ENCODE data around the gene SENP1. TPM values are rescaled to one million over a fixed set of nuclear protein-coding genes. Genes with fewer than 3 reads are reported as not detected.

The SENP1 gene
- total RNA-seq, 1 experiment from 2014 or later, result 27.3 TPM

DNA sequence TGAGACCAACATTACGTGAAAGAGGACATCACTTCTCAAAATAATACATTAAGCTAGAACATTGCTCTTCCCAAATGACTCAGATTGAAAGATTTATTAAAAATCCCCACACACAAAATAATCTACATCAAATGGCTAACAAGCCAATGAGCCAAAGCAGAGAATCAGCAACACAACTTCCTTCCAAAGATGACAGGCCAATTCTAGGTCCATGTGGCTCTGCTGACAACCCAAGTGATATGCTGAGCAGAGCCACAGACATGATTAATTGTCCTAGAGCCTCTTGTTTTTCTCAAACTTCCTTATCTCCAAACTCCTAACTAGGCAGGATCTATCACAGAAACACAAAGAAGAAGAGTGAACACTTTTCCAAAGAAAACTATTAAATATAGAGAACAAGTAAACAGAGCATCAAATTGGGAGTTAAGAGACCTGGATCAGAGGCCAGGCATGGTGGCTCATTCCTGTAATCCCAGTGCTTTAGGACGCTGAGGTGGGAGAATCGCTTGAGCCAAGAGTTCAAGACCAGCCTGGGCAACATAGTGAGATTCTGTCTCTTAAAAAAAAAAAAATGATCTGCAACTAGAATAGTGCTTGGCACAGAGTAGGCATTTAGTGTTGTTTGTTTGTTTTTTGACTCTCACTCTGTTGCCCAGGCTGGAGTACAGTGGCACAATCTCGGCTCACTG is 38.5 kb downstream of the SENP1 start:
- no peak for DNase-seq (ENCODE audit: low spot score)

DNA sequence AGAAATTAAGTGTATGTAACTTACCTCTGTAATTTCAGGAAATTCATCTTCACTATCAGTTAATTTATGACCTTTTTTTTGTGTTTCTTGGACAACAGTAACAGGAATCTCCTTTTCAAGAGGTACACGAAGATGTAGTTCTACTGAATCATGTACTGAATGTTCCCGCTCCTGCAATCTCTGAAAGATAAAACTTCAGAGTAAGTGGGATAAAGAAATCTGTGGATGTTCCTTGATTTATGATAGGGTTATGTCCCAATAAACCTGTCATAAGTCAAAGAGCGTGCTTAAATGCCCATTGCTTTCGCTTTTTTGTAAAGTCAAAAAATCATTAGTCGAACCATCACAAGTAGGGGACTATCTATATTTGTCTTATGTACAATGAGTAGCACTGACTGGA is 40.8 kb downstream of the SENP1 start:
- DNase-seq (ENCODE audit: low spot score), result no peak

DNA sequence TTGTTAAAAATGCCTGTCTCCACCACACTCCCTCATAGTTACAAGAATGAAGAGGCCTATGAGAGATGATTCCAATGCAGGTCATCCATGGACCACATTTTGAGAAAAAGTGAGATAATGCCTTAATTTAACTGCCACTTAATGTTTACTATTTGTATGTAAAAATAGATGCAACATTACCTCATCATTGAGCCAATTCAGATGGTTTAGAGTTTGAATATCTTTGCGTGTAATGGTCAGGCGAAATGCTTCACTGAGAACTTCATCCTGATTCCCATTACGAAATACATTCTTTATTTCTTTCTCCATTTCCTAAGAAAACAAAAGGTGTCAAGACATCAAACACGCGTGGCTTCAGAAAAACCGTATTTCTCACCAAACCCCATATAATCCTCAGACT is 42.3 kb downstream of the SENP1 start:
- no peak for DNase-seq (ENCODE audit: low spot score)

DNA sequence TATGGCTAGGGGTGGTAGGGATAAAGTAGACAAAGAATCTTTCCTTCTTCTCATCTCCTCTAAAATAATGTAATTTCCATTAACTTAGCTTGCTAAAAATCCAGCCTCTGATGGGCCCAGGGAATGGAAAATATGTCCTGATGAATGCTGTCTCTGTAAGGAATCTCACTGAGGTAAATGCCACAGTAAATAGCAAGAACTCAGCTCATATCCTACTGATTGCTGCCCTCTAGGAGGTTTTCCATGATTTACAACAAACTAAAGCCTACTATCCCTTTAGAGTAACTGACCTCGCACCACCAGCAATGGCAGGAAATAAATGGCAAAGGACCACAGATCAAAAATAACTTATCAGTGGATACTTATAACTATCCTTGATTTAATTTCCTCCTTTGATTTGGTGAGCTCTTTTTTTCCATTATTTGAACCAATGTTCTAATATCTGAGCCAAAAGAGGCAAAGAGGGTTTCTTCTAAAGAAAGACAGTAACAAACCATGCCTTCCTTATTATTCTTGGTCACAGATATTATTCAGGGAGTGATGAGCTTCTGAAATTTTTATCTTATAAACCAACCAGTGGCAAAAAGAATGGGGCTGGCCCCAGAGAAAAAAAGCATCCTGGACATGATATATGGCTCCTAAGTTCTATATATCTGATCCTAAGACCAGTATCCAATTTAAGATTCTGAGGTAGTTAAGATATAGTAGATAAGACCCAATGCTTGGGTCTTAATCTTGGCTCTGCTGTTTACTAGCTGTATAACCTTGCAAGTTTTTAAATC is 43.8 kb downstream of the SENP1 start:
- DNase-seq (ENCODE audit: low spot score), result no peak

DNA sequence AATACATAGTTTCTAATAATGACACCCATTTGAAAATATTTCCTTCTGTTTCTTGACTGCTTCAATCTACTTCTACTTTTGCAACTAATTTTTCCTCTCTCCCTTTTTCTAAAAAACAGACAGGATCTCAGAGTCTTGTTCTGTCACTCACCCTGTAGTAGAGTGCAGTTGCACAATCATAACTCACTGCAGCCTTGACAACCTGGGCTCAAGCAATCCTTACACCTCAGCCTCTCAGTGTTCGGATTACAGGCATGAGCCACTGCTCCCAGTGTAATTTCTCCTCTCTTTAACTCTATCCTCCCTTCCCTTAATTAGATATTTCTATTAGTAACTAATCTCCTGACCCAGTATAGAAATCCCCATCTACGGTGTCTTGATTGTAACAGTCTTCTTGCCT is 45.4 kb downstream of the SENP1 start:
- DNase-seq (ENCODE audit: low spot score), result no peak

DNA sequence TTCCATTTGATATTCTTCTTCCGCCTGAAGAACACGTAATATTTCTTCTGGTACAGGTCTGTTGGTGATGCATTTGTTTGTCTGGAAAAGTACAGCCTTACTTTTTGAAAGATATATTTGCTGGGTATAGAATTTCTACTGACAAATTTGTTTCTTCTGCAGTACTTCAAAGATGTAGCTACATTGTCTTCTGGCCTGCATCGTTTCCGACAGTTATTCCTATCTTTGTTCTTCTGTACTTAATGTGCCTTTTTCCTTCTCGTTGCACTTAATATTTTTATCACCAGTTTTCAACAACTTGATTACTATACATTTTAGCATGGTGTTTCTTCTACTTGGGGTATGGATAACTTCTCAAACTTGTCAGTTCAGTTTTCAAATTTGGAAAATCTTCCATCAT is 47.1 kb downstream of the SENP1 start:
- DNase-seq (ENCODE audit: low spot score), result no peak

DNA sequence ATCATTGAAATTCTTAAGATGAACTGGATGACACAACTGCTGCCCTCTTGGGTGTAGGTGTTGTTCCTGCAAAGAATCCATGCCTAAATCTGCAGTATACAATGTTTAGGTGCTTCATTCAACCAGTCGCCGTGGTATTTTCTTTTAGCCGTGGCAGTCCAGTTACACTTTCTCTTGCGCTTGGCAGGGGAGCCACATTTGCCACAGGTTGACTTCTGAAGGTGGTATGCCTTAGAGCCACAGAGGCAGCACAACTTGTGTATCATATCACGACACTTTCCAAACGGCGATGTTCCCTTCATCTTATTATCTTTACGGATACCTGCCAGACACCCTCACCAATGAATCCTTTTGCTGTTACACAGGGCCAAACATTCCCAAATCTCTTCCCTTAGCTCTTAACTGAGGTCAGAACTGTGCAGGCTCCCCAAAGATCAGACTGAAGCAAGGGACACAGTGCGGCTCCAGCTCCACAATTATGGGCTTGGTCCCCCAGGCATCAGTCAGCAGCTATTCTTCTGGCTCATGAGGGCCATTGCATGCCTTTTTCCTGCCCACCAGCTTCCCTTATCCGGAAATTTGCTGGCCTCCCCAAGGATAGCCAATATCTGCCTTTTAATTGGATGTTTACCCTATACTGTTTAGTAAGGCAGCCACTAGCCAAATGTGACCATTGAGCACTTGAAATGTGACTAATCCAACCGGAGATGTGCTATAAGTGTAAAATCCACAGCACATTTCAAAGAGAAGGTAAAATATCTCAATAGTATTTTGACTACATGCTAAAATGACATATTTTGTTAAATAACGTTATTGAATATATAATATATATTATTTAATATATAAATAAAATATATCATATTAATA is 50.7 kb downstream of the SENP1 start:
- no peak for DNase-seq (ENCODE audit: low spot score)

DNA sequence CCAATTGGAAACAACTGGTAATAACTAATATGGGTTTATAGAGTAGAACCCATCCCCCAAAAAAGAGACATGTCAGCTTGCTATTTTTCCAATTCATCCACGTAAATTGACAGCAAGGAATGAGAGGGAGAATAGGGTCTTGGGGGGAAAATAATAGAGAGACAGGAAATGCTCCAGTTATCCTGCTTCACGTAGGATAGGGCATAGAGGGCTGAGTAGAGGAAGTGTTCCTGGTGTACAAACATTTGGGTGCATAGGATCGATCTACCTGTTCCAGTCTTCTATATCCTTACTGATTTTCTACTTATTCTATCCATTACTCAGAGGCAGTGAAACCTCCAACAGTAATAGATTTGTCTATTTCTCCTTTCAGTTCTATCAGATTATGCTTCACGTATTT is 52.0 kb downstream of the SENP1 start:
- DNase-seq (ENCODE audit: low spot score), result no peak

DNA sequence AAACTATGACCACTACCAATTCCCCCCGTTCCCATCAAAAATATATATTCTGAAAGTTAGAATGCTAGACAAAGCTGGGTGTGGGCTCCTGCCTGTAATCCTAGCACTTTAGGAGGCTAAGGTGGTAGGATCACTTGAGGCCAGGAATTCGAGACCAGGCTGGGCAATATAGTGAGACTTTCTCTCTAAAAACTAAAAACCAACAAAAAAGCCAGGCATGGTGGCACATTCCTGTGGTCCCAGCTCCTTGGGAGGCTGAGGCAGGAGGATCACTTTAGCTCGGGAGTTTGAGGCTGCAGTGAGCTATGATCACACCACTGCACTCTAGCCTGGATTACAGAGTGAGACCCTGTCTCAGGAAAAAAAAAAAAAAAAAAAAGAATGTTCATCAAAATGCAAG is 52.8 kb downstream of the SENP1 start:
- no peak for DNase-seq (ENCODE audit: low spot score)

DNA sequence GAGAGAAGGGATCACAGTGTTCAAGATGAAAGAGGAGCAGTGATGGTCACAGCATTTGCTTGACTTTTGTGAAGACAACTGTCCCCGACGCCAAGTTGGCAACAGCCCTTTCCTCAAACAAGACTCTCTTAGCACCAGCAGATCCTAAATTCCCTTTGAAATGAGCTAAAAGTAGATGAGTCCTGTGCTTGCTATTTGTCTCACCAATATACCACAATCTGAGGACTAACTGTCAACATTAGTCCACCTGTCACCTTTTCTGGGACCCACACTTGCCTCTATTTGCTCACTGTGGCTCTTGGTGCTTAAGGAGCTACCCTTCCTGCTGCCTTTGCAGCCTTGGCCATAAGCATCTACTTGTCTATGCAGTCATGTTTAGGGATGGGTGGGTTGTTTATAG is 54.2 kb downstream of the SENP1 start:
- DNase-seq (ENCODE audit: low spot score), result no peak

DNA sequence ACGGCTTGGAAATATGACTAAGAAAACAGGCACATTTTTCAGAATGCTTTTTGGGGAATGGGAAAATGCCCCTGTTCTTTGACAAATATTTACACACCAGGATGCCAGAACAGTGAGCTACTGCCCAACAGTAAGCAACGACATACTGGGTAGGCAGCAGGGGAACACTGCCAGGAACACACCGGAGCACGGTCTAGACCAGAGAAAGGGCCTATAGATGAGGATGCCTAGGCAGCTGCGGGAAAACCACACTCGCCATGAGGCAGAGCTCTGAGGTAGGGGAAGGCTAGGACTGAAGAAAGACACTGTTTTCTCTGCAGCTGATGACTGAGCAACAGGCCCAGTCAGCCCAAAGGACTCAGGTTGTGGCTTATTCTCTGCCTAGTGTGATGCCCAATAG is 55.7 kb downstream of the SENP1 start:
- DNase-seq (ENCODE audit: low spot score), result no peak

DNA sequence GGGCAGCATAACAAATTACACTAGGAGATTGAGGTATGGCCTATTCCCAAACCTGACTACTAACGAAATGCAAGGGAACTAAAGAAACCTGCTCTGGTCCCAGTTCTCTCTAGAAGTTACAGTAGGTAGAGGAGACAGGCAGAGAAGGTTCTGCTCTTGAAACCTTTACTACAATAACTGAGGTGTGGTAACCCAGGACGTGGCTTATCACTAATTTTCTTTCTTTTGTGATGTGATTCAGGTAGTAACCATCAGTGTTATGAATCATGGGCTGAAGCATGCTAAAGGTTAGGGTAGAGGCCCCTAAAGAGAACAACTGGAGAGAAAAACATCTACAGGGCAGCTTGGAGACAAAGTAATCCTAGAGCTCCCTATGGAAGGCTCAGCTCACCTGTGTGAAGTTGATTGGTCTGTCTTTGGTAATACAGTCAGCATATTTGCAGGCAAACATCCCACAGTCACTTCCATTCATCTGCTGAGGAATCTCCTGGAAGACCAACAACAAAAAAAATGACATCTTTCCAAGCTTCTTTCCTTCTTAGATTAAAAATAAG is 59.8 kb downstream of the SENP1 start:
- DNase-seq (ENCODE audit: low spot score), result no peak

DNA sequence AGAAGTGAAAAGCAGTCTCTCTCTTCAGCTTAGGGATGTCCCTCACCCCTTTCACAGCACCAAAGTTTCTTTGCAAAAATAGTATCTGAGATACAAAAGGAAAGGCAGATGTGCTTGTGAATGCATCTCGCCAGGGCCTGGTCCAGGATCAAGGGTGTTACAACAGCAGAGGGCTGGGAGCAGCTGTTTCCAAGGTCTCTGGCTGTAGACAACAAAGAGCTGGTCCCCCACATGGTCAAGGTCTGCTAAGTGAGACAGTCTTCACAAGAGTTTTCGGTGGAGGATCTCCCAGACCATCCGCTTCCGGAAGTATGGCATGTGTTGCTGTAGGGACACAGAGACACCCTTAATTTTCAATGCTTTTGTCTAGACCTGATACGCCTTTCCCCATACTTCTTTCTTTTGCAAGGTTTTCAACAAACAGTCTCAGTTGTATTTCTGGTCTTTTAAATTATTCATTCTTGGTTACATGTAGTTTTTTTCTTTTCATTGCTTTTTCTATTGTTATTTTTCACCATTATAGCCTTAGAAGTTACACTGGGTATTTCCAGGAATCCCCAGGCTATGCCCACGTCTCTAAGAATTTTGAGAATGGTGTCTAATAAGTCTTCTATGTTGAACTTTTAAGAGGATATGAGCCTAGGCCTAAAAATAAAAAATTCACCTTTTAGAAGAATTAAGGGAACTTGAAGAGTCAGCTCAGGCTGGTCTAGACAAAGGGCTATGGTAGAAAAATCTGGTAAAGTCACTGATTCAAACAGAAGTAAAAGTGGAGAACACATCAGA is 60.6 kb downstream of the SENP1 start:
- no peak for DNase-seq (ENCODE audit: low spot score)

DNA sequence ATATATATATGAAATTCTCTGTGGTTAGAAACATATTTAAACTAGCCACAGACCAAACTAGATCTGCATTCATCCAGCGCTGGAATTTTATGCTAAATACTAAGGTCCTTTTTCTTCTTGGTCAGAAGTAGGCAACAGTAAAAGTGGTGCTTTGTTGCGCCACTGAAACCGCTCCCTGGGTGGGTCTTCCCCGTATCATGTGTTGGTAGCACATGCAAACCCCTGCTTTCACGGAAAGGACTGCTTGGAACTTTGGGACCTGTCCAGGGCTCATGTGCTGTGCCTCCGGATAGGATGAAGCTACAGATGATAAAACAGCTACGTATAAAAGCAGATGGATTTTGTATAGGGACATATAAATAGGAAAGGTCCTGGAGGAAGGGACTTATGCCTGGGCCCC is 61.5 kb downstream of the SENP1 start:
- no peak for DNase-seq (ENCODE audit: low spot score)

DNA sequence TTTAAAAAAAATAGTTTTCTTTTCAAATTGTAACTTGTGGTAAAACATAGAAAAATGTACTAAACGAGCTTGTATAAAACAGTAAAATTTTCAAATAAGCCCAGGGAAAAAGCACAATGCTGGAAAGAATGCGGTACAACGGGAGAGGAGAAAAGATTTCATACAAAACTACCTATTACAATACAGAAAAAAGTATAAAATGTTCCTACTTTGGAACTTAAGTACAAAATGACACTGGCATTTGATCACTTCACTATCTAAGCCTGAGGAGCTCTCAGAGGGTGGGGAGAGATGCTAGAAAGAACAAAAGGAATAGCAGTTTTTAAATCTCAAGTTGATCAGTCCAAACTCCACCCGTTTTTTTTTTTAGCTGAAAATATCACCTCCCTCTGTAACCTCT is 62.1 kb downstream of the SENP1 start:
- DNase-seq (ENCODE audit: low spot score), result no peak

DNA sequence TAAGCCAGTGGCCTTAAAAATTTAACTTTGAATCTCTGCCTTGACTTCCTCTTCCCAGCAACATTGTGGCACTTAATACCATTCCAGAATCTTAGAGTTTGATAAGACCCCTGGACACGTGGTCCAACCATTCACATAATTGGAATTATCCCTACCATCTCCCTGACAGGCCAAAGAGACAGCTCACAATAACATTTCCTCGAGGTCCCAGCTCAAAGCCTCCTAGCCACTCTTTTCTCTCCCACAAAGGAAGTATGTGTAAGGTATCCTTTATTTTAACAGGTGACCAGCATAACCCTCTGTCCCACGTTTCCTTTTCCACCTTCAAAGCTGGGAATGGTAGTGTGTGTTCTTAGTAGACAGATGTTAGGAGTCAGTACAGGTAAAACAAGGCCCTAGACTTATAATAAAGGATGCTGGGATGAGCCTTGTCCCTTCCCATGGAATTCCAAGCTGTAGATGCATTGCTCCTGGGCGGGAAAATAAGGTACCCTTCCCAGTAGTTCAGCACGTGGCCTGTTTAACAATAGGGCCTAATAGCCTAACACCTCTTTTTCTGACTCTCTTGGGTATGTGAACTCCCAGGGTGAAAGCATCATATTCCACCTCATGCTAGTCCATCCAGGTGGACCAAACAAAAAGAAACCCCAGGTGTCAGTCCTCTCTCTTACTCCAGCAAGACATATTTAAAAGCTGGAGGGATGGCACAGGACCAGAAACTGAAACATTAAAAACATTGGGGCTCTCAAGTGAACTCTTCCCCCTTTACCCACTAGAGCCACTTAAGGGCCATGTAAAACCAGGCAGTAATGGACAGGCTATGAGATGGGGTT is 64.1 kb downstream of the SENP1 start:
- no peak for DNase-seq (ENCODE audit: low spot score)

DNA sequence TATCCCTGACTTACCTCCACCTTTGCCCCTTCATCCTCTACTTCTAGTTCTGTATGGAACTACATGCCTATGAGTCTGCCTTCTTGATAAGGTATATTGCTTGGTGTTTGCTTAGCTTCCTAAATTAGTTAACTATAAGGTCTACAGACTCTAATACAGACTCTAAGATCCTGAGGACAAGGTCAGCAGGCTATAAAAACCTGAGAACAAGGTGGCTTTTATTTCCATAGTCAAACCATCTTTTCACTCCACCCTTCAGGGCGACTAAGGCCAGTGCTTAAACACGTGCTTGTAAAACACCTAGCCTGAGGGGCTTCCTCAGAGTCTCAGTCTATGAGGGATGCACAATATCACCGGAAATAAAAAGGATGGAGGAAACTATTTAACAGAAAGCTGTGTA is 65.5 kb downstream of the SENP1 start:
- no peak for DNase-seq (ENCODE audit: low spot score)

DNA sequence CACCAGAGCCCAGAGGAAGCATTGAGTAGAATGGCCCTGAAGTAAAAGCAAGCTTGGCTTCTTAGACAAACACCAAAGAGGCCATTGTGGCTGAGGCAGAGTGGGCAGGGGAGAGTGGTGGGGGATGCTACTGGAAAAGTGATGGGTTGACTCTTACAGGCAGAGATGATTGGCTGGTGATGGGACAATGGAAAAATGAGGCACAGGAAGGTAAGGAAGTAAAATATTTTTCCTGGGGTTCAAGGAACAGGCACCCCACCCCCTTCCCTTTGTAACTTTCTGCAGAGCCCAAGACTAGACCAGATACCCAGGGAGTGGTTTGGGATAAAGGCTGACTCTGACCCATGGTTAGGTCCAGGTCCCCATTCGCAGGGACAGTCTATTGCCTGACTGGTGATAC is 66.7 kb downstream of the SENP1 start:
- no peak for DNase-seq (ENCODE audit: low spot score)

DNA sequence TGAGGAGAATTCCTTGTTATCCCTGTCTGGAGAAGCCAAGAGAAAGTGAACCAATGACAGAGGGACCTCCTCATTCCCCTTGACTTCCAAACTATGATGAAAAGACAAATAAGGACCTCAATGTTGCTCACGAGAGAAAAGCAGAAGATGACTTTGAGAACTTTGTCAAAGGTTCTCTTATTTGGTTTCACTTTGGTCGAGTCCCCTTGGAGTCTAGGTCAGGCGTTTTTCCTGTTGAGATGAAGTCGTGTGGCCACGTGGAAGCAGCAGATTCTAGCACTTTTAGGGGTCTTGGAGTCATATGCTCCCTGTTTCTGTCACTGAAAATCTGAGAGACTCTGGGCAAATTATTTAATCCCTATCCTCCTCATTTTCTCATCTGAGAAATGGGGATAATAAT is 67.8 kb downstream of the SENP1 start:
- no peak for DNase-seq (ENCODE audit: low spot score)

DNA sequence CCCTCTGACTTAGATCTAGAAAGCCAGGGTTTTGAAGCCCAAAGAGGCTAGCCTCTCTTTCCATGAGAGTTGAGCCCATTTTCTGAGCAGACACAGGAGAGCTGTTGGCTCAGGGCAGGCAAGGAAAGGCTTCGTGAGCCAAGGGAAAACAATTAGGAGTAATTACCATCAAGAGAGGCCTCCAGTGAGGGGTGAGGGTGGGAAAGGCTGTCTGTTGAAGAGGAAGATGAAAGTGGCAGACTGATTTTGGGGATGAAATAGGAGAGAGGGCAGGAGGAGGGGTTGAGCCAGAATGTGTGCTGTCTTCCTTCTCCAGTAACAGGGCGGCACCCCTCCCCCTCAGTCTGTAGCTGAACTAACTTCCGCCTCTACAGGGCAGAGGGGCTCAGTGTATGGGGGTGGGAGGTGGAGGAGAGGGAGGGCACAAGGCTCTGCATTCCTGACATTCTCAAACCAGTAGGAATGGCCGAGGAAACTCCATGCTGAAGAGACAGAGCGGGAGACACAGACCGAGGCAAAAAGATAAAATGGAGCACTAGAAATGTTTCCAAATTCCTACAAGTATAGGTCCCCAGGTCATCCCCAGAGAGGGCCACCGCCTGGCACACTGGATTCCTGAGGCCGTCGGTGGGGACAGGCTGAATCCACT is 68.5 kb downstream of the SENP1 start:
- DNase-seq (ENCODE audit: low spot score), result no peak
